ENCODE measurements around the gene LBX2.
"Not testable (repeated sequence)": the region's sequence is repeated elsewhere in the genome, so short reads cannot be mapped to it uniquely, and the experiment has no call there.

The LBX2 gene

GRCh38 chr2:74482801-74483674 lies 16.4 kb downstream of the LBX2 start, which contains the start of the genes CCDC142 and TTC31:
Gene CCDC142, minus strand, starts transcription at chr2:74482998. Its CDS starts 161 bp downstream, at chr2:74482837.
Gene TTC31, plus strand, starts transcription at chr2:74483081. Its CDS starts 15 bp downstream, at chr2:74483096.
- DNase-seq (ENCODE audit: low spot score): peak; percentile 92

GRCh38 chr2:74481961-74482800 lies 17.2 kb downstream of the LBX2 start:
- peak; percentile 50 for DNase-seq (ENCODE audit: low spot score)

GRCh38 chr2:74481431-74481830 lies 18.0 kb downstream of the LBX2 start:
- DNase-seq (ENCODE audit: low spot score): no peak

- no peak for DNase-seq (ENCODE audit: low spot score)
Observed at GRCh38 chr2:74474899-74475298, 24.5 kb downstream of the LBX2 start.

- DNase-seq (ENCODE audit: low spot score): no peak
Observed at GRCh38 chr2:74474481-74474880, 24.9 kb downstream of the LBX2 start.

GRCh38 chr2:74472945-74473258 lies 26.5 kb downstream of the LBX2 start:
- no peak for DNase-seq (ENCODE audit: low spot score)

GRCh38 chr2:74472086-74472944 lies 27.1 kb downstream of the LBX2 start, which contains the start of gene MRPL53:
Gene MRPL53, minus strand, starts transcription at chr2:74472680. Its CDS starts 20 bp downstream, at chr2:74472660.
- DNase-seq (ENCODE audit: low spot score): peak; percentile 88

GRCh38 chr2:74471332-74472065 lies 27.9 kb downstream of the LBX2 start:
- no peak for DNase-seq (ENCODE audit: low spot score)

- DNase-seq (ENCODE audit: low spot score): not testable (repeated sequence)
Observed at GRCh38 chr2:74470742-74471141, 28.7 kb downstream of the LBX2 start.

GRCh38 chr2:74464406-74464805 lies 35.0 kb downstream of the LBX2 start:
- DNase-seq (ENCODE audit: low spot score): peak; percentile 11

GRCh38 chr2:74462786-74463105 lies 36.7 kb downstream of the LBX2 start:
- DNase-seq (ENCODE audit: low spot score): no peak

GRCh38 chr2:74462054-74462785 lies 37.2 kb downstream of the LBX2 start:
- no peak for DNase-seq (ENCODE audit: low spot score)

GRCh38 chr2:74461187-74462053 lies 38.0 kb downstream of the LBX2 start:
- DNase-seq (ENCODE audit: low spot score): no peak

- DNase-seq (ENCODE audit: low spot score): not testable (repeated sequence)
Observed at GRCh38 chr2:74460187-74460586, 39.2 kb downstream of the LBX2 start.

- not testable (repeated sequence) for DNase-seq (ENCODE audit: low spot score)
Observed at GRCh38 chr2:74459503-74460118, 39.8 kb downstream of the LBX2 start.

GRCh38 chr2:74458938-74459363 lies 40.5 kb downstream of the LBX2 start:
- no peak for DNase-seq (ENCODE audit: low spot score)

- DNase-seq (ENCODE audit: low spot score): peak; percentile 96
Observed at GRCh38 chr2:74458132-74458937, 41.1 kb downstream of the LBX2 start, which contains the start of gene WBP1. Gene WBP1, plus strand, starts transcription at chr2:74458438. Its CDS starts 165 bp downstream, at chr2:74458603.

GRCh38 chr2:74457549-74458131 lies 41.8 kb downstream of the LBX2 start:
- DNase-seq (ENCODE audit: low spot score): no peak

Data from AG20443 (cell line).